GM13976 (cell line): ENCODE data around the gene CDK17.

Experiments used
- DNase-seq: peaks from one replicate; pipeline ENCODE4 v3.0.0; 2012; ENCODE audit warnings: low spot score
- CTCF ChIP-seq: IDR thresholded peaks from 2 replicates; pipeline ENCODE4 v1.5.1; 2012; ENCODE audit warnings: borderline replicate concordance, mild to moderate bottlenecking; ENCODE audit not compliant: insufficient read depth; ENCODE audit errors: extremely low read depth, missing control alignments, control extremely low read depth
- in situ Hi-C: fragments of 300-500 bp; cut with MboI; formaldehyde crosslinking; loops from one replicate; pipeline ENCODE4 v1.12.0; 2022; ENCODE audit warnings: low sequenced_read_pairs, mixed read lengths, inconsistent platforms; ENCODE audit not compliant: unreplicated experiment

The CDK17 gene

GRCh38 chr12:96401076-96401871 is 1.0 kb upstream of the CDK17 start:
- TF ChIP-seq CTCF, result peak; percentile 15
- in situ Hi-C loops, result loop anchor here (10.0 to 25.0 kb wide), 3 partner anchors 84 to 339 kb away; partner anchors contain the start of gene CFAP54

GRCh38 chr12:96400631-96401075 is 414 bp upstream of the CDK17 start:
- no peak for TF ChIP-seq CTCF
- in situ Hi-C loops, result loop anchor here (10.0 to 25.0 kb wide), 3 partner anchors 84 to 338 kb away; partner anchors contain the start of gene CFAP54
- peak; percentile 24 for DNase-seq

More at GRCh38 chr12:96401076-96401871, 1.0 kb upstream of the CDK17 start:
- peak; percentile 65 for DNase-seq

- in situ Hi-C loops, result no loop called here
- peak; percentile 84 for DNase-seq
- no peak for TF ChIP-seq CTCF
Measured at GRCh38 chr12:96399120-96399918, 920 bp downstream of the CDK17 start.

- in situ Hi-C loops, result no loop called here
- peak; percentile 21 for DNase-seq
- TF ChIP-seq CTCF, result no peak
Measured at GRCh38 chr12:96398424-96399119, 1.7 kb downstream of the CDK17 start.

- in situ Hi-C loops, result no loop called here
- TF ChIP-seq CTCF, result no peak
- DNase-seq, result no peak
Measured at GRCh38 chr12:96397756-96398423, 2.3 kb downstream of the CDK17 start.

- no peak for DNase-seq
- TF ChIP-seq CTCF, result no peak
- in situ Hi-C loops, result no loop called here
Measured at GRCh38 chr12:96396914-96397313, 3.3 kb downstream of the CDK17 start.
